ENCODE measurements around the gene TMEM233. TPM values are rescaled to one million over a fixed set of nuclear protein-coding genes. Genes with fewer than 3 reads are reported as not detected.

TMEM233 gene
- total RNA-seq, 4 donors from 2014 or later = 0.19 TPM; not detected in 3

DNA sequence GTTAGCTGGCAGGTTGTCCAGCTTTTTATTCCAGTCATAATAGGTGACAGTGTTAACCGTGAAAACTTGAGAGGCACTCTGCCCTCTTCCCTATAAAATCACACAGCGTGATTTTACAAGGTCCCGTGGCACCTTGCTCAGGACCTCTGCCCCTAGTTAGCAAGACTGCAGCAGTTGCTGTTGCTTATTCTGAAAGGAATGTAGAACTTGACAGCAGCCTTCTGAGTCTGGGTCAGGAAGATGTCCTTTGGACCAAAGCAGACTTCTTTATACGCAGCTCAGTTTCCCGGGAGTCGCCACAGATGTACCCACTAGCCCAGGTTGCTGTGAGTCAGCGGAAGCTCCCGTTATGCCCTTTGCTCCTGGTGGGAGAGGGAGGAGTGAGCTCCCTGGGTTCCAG is 87.5 kb downstream of the TMEM233 start:
- TF ChIP-seq, protein P1, sequence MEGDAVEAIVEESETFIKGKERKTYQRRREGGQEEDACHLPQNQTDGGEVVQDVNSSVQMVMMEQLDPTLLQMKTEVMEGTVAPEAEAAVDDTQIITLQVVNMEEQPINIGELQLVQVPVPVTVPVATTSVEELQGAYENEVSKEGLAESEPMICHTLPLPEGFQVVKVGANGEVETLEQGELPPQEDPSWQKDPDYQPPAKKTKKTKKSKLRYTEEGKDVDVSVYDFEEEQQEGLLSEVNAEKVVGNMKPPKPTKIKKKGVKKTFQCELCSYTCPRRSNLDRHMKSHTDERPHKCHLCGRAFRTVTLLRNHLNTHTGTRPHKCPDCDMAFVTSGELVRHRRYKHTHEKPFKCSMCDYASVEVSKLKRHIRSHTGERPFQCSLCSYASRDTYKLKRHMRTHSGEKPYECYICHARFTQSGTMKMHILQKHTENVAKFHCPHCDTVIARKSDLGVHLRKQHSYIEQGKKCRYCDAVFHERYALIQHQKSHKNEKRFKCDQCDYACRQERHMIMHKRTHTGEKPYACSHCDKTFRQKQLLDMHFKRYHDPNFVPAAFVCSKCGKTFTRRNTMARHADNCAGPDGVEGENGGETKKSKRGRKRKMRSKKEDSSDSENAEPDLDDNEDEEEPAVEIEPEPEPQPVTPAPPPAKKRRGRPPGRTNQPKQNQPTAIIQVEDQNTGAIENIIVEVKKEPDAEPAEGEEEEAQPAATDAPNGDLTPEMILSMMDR (IDR thresholded peaks at IDR 0.05) = no peak
- TF ChIP-seq POLR2A (IDR thresholded peaks at IDR 0.05) (no peak), EP300 (IDR thresholded peaks at IDR 0.05) (no peak), POLR2AphosphoS5 (IDR thresholded peaks at IDR 0.05) (no peak)
- Histone ChIP-seq H3K36me3 (peaks cover 60% of the 10 kb centered on the region), H3K4me3 (no peak overlapping the region), H3K4me1 (peaks cover 8% of the 10 kb centered on the region), H3K27ac (no peak overlapping the region), H3K9me3 (no peaks in the 10 kb centered on the region), H3K27me3 (no peaks in the 10 kb centered on the region)
- WGBS = 91% methylated on average over 8 of the region's 8 CpGs
- no peak for DNase-seq (ENCODE audit: low spot score in 2 of 2)

DNA sequence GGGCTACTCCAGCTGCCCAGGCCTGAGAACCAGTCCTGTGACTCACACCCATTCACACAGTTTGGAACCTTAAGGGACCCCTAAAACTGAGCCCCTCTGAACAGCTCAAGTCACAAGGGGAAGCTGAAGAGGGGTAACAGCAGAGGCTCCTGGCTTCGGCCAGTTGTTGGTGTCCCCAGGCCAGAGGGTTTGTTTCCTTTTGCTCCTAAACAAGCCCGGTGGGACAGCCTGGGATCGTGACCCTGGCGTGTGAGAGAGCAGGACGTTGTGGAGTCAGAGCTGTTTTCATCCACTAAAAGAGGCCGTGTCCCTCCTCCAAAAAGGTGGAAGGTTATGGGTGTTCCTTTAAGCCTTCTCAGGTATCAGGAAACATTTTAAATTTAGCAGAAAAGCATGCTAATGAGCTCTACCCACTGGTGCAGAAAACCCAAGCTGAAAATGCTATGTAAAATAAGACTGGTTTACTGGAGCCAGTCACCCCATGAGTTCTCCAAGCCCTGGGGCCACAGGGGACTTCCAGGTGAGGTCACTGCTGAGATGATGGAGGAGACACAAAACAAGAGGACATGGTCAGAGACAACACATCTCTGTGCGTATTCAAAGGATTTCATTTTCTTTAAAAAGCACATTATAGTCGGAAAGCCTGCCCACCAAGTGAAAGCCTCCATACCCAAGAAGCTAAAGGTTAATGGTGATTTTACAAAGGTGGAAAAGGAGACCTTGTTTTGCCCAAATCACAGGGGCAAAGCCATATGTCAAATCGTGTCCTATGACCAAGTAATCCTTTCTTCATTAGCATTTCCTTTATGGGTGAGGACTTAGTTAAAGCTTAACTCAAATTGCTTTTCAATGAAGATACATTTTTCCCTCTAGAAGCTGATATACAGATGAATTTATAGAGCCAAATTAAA is 88.4 kb downstream of the TMEM233 start:
- peaks cover 8% of the 10 kb centered on the region for H3K4me1 ChIP-seq
- H3K36me3 ChIP-seq = peaks cover 52% of the 10 kb centered on the region
- H3K4me3 ChIP-seq = no peak overlapping the region
- no peak for TF ChIP-seq POLR2A (IDR thresholded peaks at IDR 0.05)
- no peak for TF ChIP-seq EP300 (IDR thresholded peaks at IDR 0.05)
- no peak for TF ChIP-seq POLR2AphosphoS5 (IDR thresholded peaks at IDR 0.05)
- TF ChIP-seq, protein P1 (IDR thresholded peaks at IDR 0.05) = no peak
- H3K9me3 ChIP-seq = no peaks in the 10 kb centered on the region
- 87% methylated on average over 9 of the region's 9 CpGs for WGBS
- DNase-seq (ENCODE audit: low spot score in 2 of 2) = no peak
- no peaks in the 10 kb centered on the region for H3K27me3 ChIP-seq
- no peak overlapping the region for H3K27ac ChIP-seq

DNA sequence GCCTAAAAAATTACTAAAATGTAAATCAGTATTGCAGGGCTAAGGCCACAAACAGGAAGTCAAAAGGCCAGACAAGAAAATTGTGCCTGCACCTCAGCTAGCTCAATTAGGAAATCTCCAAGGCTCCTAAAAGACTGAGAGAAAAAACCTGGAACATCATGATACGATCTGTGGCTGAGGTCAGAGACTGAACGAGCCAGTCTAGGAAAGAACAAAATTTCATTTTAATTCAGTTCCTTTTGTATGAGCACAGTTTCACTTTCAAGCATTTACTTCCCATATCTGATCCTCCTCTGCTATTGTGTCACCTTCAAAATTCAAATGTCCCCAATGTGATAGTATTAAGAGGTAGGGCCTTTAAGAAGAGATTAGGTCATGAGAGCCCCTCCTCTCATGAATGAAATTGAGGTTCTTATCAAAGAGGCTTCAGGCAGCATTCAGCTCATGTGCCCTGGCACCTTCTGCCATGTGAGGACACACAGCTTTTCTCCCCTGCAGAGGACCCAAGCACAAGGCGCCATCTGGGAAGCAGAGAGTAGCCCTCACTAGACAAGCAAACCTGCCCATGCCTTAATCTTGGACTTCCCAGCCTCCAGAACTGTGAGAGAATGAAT is 89.2 kb downstream of the TMEM233 start:
- Histone ChIP-seq H3K27me3 (no peaks in the 10 kb centered on the region), H3K9me3 (no peaks in the 10 kb centered on the region), H3K36me3 (peaks cover 44% of the 10 kb centered on the region), H3K4me1 (peaks cover 8% of the 10 kb centered on the region), H3K4me3 (no peak overlapping the region), H3K27ac (no peak overlapping the region)
- TF ChIP-seq, protein P1 (IDR thresholded peaks at IDR 0.05) = no peak
- TF ChIP-seq POLR2AphosphoS5 (IDR thresholded peaks at IDR 0.05) (no peak), POLR2A (IDR thresholded peaks at IDR 0.05) (no peak), EP300 (IDR thresholded peaks at IDR 0.05) (no peak)
- WGBS = 62% methylated on average over 3 of the region's 3 CpGs
- DNase-seq (ENCODE audit: low spot score in 2 of 2) = no peak

DNA sequence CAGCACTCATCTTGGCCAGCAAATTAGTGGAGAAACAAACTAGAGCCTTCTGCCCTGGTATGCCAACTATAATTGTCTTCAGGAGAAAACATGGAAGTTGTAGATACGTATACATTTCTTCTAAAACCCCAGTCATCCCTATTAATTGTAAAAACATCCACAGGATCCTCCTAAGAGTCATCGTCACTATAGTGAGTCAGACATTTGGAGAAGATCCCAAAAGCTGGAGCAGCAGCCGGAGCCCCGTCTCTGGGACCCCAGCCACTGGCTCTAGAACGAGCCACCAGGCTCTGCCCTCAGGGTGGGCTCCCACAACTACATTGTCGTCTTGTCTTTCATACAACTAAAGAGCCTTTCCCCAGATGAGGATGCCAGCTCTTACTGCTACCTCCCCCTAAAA is 89.8 kb downstream of the TMEM233 start:
- 78% methylated on average over 6 of the region's 6 CpGs for WGBS

More for the DNA sequence above, 89.8 kb downstream of the TMEM233 start:
- Histone ChIP-seq H3K27ac (no peak overlapping the region), H3K9me3 (no peaks in the 10 kb centered on the region), H3K27me3 (no peaks in the 10 kb centered on the region), H3K36me3 (peaks cover 37% of the 10 kb centered on the region), H3K4me3 (no peak overlapping the region), H3K4me1 (peaks cover 8% of the 10 kb centered on the region)
- no peak for DNase-seq (ENCODE audit: low spot score in 2 of 2)
- TF ChIP-seq EP300 (IDR thresholded peaks at IDR 0.05) (no peak), POLR2A (IDR thresholded peaks at IDR 0.05) (no peak), POLR2AphosphoS5 (IDR thresholded peaks at IDR 0.05) (no peak)
- TF ChIP-seq, protein P1 (IDR thresholded peaks at IDR 0.05) = no peak

Measured in suprapubic skin (tissue), 4 donors.